SIG-M5 treated with dmso at 0.1 percent for 504 hours (cell line): ENCODE results near the gene RASD1.
"Not testable (repeated sequence)": the region's sequence is repeated elsewhere in the genome, so short reads cannot be mapped to it uniquely, and the experiment has no call there.

Experiments used
- DNase-seq: peaks from one replicate; lab custom pipeline; 2025; ENCODE audit not compliant: unreplicated experiment; lab: John Stamatoyannopoulos, UW

Gene RASD1

GRCh38 chr17:17479209-17479608 is 17.0 kb downstream of the RASD1 start:
- no peak for DNase-seq

- peak; percentile 78 for DNase-seq
Observed at GRCh38 chr17:17476865-17477467, 19.2 kb downstream of the RASD1 start, which contains the start of gene MED9. MED9 (plus strand) TSS chr17:17477000; CDS start chr17:17477042, 42 bp downstream.

GRCh38 chr17:17474341-17474740 is 21.9 kb downstream of the RASD1 start:
- DNase-seq: no peak

GRCh38 chr17:17472333-17472920 is 23.8 kb downstream of the RASD1 start:
- no peak for DNase-seq

GRCh38 chr17:17469996-17470395 is 26.2 kb downstream of the RASD1 start:
- no peak for DNase-seq

- DNase-seq: no peak
Observed at GRCh38 chr17:17469358-17469757, 26.8 kb downstream of the RASD1 start.

- no peak for DNase-seq
Observed at GRCh38 chr17:17468217-17469010, 27.8 kb downstream of the RASD1 start.

- no peak for DNase-seq
Observed at GRCh38 chr17:17467720-17468119, 28.5 kb downstream of the RASD1 start.

GRCh38 chr17:17467016-17467415 is 29.2 kb downstream of the RASD1 start:
- DNase-seq: no peak

- no peak for DNase-seq
Observed at GRCh38 chr17:17466511-17466910, 29.7 kb downstream of the RASD1 start.

GRCh38 chr17:17465878-17466277 is 30.3 kb downstream of the RASD1 start:
- DNase-seq: not testable (repeated sequence)

- no peak for DNase-seq
Observed at GRCh38 chr17:17463821-17464220, 32.4 kb downstream of the RASD1 start.

GRCh38 chr17:17462048-17462824 is 34.0 kb downstream of the RASD1 start:
- DNase-seq: no peak

GRCh38 chr17:17460038-17460437 is 36.2 kb downstream of the RASD1 start:
- DNase-seq: no peak

GRCh38 chr17:17457680-17458079 is 38.5 kb downstream of the RASD1 start:
- no peak for DNase-seq

GRCh38 chr17:17456251-17456650 is 39.9 kb downstream of the RASD1 start:
- no peak for DNase-seq

GRCh38 chr17:17455173-17455572 is 41.0 kb downstream of the RASD1 start:
- DNase-seq: no peak

- not testable (repeated sequence) for DNase-seq
Observed at GRCh38 chr17:17454700-17455099, 41.5 kb downstream of the RASD1 start.

GRCh38 chr17:17454276-17454675 is 41.9 kb downstream of the RASD1 start:
- no peak for DNase-seq

GRCh38 chr17:17453088-17453487 is 43.1 kb downstream of the RASD1 start:
- DNase-seq: no peak

GRCh38 chr17:17448723-17449122 is 47.5 kb downstream of the RASD1 start:
- DNase-seq: no peak
